ENCODE data around the gene ZNF853. TPM values are rescaled to one million over a fixed set of nuclear protein-coding genes. Genes with fewer than 3 reads are reported as not detected.
A peak's percentile ranks its signal among the peaks of the same experiment; 100 is the strongest.

Gene ZNF853
- total and polyA plus RNA-seq, 10 of the 15 experiments (the other 5 are each of a cell fraction or from before 2014, with no cell fraction given) = 0.04 to 0.26 (median 0.05) TPM; not detected in 4

DNA sequence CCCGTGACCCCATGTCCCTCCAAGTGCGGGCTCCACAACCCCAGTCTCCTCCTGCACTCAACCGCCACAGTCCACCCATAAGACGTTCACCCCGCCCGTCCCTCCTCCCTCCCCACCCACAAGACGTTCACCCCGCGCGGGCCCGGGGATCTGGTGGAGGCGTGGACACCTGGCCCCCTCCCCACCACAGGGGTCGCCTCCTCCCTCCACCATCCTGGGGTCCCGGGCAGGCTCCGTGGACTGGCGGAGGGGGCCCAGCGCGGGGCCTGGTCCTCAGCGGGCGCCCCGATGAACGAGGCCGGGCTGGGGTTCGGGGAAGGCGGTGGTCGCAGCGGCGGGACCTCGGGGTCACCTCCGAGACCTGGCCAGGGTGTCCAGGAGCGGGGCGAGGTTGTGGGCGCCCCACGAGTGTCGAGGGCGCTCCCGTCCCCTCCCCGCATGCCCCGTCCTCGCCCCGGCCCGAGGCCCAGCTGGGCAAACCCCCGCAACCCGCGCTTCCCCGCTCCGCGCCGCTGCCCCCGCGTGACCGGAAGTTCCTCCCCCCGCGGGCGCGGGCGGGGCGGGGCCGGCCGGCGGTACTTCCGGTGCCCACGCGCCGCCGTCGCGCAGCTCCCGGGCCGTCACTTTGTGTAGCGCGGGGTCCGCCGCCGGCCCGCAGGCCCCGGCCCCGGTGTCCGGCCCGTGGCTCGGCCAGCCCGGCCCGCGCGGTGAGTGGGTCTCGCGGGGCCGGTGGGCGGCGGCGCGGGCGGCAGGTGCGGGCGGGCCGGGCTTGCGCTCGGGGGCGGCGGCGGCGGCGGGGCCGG, 21.5 kb downstream of the ZNF853 start, which contains the start of gene ZNF316 (continued):
- TF ChIP-seq, protein P1, sequence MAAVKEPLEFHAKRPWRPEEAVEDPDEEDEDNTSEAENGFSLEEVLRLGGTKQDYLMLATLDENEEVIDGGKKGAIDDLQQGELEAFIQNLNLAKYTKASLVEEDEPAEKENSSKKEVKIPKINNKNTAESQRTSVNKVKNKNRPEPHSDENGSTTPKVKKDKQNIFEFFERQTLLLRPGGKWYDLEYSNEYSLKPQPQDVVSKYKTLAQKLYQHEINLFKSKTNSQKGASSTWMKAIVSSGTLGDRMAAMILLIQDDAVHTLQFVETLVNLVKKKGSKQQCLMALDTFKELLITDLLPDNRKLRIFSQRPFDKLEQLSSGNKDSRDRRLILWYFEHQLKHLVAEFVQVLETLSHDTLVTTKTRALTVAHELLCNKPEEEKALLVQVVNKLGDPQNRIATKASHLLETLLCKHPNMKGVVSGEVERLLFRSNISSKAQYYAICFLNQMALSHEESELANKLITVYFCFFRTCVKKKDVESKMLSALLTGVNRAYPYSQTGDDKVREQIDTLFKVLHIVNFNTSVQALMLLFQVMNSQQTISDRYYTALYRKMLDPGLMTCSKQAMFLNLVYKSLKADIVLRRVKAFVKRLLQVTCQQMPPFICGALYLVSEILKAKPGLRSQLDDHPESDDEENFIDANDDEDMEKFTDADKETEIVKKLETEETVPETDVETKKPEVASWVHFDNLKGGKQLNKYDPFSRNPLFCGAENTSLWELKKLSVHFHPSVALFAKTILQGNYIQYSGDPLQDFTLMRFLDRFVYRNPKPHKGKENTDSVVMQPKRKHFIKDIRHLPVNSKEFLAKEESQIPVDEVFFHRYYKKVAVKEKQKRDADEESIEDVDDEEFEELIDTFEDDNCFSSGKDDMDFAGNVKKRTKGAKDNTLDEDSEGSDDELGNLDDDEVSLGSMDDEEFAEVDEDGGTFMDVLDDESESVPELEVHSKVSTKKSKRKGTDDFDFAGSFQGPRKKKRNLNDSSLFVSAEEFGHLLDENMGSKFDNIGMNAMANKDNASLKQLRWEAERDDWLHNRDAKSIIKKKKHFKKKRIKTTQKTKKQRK (IDR thresholded peaks at IDR 0.05; ENCODE audit: low read depth, low read length) = no peak
- TF ChIP-seq, protein P2, sequence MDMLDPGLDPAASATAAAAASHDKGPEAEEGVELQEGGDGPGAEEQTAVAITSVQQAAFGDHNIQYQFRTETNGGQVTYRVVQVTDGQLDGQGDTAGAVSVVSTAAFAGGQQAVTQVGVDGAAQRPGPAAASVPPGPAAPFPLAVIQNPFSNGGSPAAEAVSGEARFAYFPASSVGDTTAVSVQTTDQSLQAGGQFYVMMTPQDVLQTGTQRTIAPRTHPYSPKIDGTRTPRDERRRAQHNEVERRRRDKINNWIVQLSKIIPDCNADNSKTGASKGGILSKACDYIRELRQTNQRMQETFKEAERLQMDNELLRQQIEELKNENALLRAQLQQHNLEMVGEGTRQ (IDR thresholded peaks at IDR 0.05; ENCODE audit: borderline replicate concordance, low read depth, low read length) = peak; percentile 71
- 0 out of 2 replicates have a peak, but pooled peaks have one; percentile 29 for TF ChIP-seq CREB1 (IDR thresholded peaks at IDR 0.05; ENCODE audit: low read depth)
- no peak for TF ChIP-seq NRF1 (conservative IDR thresholded peaks at IDR 0.05; ENCODE audit: low read depth, low read length)
- peak; percentile 36 for TF ChIP-seq RELA (IDR thresholded peaks at IDR 0.05; ENCODE audit: borderline replicate concordance, partially characterized antibody)
- TF ChIP-seq NR2C1 (IDR thresholded peaks at IDR 0.05) = 0 out of 2 replicates have a peak, but pooled peaks have one; percentile 37
- no peak for TF ChIP-seq HDAC2 (IDR thresholded peaks at IDR 0.05)
- peak; percentile 59; the same call in 1 of the 2 replicates for TF ChIP-seq IKZF1 (conservative IDR thresholded peaks at IDR 0.05)
- peak; percentile 95 to 99 for TF ChIP-seq BHLHE40 (IDR thresholded peaks at IDR 0.05; ENCODE audit: borderline replicate concordance in 1 of 2, low read depth in 2 of 2, low read length in 1 of 2)
- peak; percentile 12 for TF ChIP-seq SP1 (IDR thresholded peaks at IDR 0.05; ENCODE audit: low read depth, low read length)
- TF ChIP-seq ETV6 (conservative IDR thresholded peaks at IDR 0.05 in 1 of 2, IDR thresholded peaks at IDR 0.05 in 1 of 2; ENCODE audit: borderline replicate concordance in 1 of 2, low read depth in 1 of 2) = no peak
- peak; percentile 53; the same call in 1 of the 2 replicates for TF ChIP-seq TAF1 (IDR thresholded peaks at IDR 0.05; ENCODE audit: borderline replicate concordance, low read depth, low read length)
- TF ChIP-seq, protein P3, sequence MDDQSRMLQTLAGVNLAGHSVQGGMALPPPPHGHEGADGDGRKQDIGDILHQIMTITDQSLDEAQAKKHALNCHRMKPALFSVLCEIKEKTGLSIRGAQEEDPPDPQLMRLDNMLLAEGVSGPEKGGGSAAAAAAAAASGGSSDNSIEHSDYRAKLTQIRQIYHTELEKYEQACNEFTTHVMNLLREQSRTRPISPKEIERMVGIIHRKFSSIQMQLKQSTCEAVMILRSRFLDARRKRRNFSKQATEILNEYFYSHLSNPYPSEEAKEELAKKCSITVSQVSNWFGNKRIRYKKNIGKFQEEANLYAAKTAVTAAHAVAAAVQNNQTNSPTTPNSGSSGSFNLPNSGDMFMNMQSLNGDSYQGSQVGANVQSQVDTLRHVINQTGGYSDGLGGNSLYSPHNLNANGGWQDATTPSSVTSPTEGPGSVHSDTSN (IDR thresholded peaks at IDR 0.05; ENCODE audit: insufficient replicate concordance, low read depth, low read length) = no peak
- TF ChIP-seq, protein P4, sequence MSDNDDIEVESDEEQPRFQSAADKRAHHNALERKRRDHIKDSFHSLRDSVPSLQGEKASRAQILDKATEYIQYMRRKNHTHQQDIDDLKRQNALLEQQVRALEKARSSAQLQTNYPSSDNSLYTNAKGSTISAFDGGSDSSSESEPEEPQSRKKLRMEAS (IDR thresholded peaks at IDR 0.05; ENCODE audit: low read depth, low read length) = peak; percentile 76
- no peak for TF ChIP-seq MEF2B (IDR thresholded peaks at IDR 0.05; ENCODE audit: partially characterized antibody, poor library complexity, severe bottlenecking)
- peak; percentile 30 for TF ChIP-seq KLF5 (IDR thresholded peaks at IDR 0.05; ENCODE audit: partially characterized antibody)
- TF ChIP-seq NFYB (IDR thresholded peaks at IDR 0.05; ENCODE audit: insufficient read depth, low read depth, low read length) = no peak
- no peak for TF ChIP-seq STAT3 (IDR thresholded peaks at IDR 0.05; ENCODE audit: low read depth, low read length)
- peak; percentile 47; the same call in 1 of the 2 replicates for TF ChIP-seq POLR2AphosphoS5 (IDR thresholded peaks at IDR 0.05; ENCODE audit: low read length)
